ENCODE results near the gene ZNF80. TPM values are rescaled to one million over a fixed set of nuclear protein-coding genes. Genes with fewer than 3 reads are reported as not detected.

Gene ZNF80
- total RNA-seq, 2 donors from 2014 or later = 0.53 to 1.4 TPM

Other genes with a start within 250 kb of the ZNF80 start
- gene CCDC191, start 181.1 kb downstream of the ZNF80 start, total RNA-seq = 1 to 10 TPM; 4.8 to 5.4 TPM
- 10 to 100 TPM; 23.8 to 27.5 TPM for gene QTRT2, start 180.8 kb downstream of the ZNF80 start, total RNA-seq
- gene DRD3, start 58.5 kb downstream of the ZNF80 start, total RNA-seq = not detected
- gene TIGIT, start 56.5 kb upstream of the ZNF80 start, total RNA-seq = 10 to 100 TPM; 77.2 to 80.2 TPM

All from activated T-cell treated with anti-CD3 and anti-CD28 coated beads, Interleukin-2, amount 50 U/mL, for 72 hours (primary cell).